Smooth muscle cell (in vitro differentiated cells): ENCODE measurements around the gene PTPRM. TPM values are rescaled to one million over a fixed set of nuclear protein-coding genes. Genes with fewer than 3 reads are reported as not detected.

ENCODE experiments used
- DNase-seq: peaks from one replicate; lab custom pipeline; 2025; ENCODE audit not compliant: unreplicated experiment; lab: John Stamatoyannopoulos, UW
- H2AFZ ChIP-seq: fragments of 200-600 bp; sonication (generic); 2 replicates; pipeline ENCODE4 v1.6.0; 2016; ENCODE audit warnings: antibody characterized with exemption, low read depth, mild to moderate bottlenecking
- H3F3A ChIP-seq: fragments of 200-600 bp; sonication (generic); 2 replicates; pipeline ENCODE4 v1.6.0; 2017; ENCODE audit warnings: antibody characterized with exemption, low read depth
- H3K27ac ChIP-seq: fragments of 200-600 bp; sonication (generic); 2 replicates; pipeline ENCODE4 v1.5.1; 2016; ENCODE audit warnings: low read depth, mild to moderate bottlenecking
- H3K27me3 ChIP-seq: fragments of 200-600 bp; sonication (generic); 2 replicates; pipeline ENCODE4 v1.6.1; 2016; ENCODE audit warnings: low read depth, mild to moderate bottlenecking
- H3K36me3 ChIP-seq: fragments of 200-600 bp; sonication (generic); 2 replicates; pipeline ENCODE4 v1.5.1; 2016; ENCODE audit warnings: low read depth
- H3K4me1 ChIP-seq: fragments of 200-600 bp; sonication (generic); 2 replicates; pipeline ENCODE4 v1.5.1; 2016; ENCODE audit warnings: low read depth
- H3K4me2 ChIP-seq: fragments of 200-600 bp; sonication (generic); 2 replicates; pipeline ENCODE4 v1.6.0; 2016; ENCODE audit warnings: mild to moderate bottlenecking
- H3K4me3 ChIP-seq: fragments of 200-600 bp; sonication (generic); 2 replicates; pipeline ENCODE4 v1.5.1; 2016; ENCODE audit warnings: mild to moderate bottlenecking
- H3K79me2 ChIP-seq: fragments of 200-600 bp; sonication (generic); 2 replicates; pipeline ENCODE4 v1.6.0; 2016; ENCODE audit warnings: low read depth, mild to moderate bottlenecking
- H3K9ac ChIP-seq: fragments of 200-600 bp; sonication (generic); 2 replicates; pipeline ENCODE4 v1.6.0; 2016; ENCODE audit warnings: low read depth
- H3K9me3 ChIP-seq: fragments of 200-600 bp; sonication (generic); replicated peaks from 2 replicates; pipeline ENCODE4 v1.5.1; 2016; ENCODE audit warnings: low read depth
- H4K20me1 ChIP-seq: fragments of 200-600 bp; sonication (generic); 2 replicates; pipeline ENCODE4 v1.6.0; 2016; ENCODE audit warnings: low read depth
- CTCF ChIP-seq: fragments of 200-600 bp; sonication (generic); IDR thresholded peaks from 2 replicates; pipeline ENCODE4 v1.5.1; 2017; ENCODE audit warnings: borderline replicate concordance, mild to moderate bottlenecking, antibody characterized with exemption; ENCODE audit not compliant: insufficient read depth, poor library complexity, severe bottlenecking
- WGBS: methylation state at CpG from one replicate; pipeline ENCODE4 v1.1.7; 2016; ENCODE audit warnings: low lambda C conversion rate; 5-methylcytosine and 5-hydroxymethylcytosine counted together
- polyA plus RNA-seq: library from polyadenylated mRNA; unstranded; fragments of >200 nt; fragmentation: Nextera tagmentation; extraction: Ambion mirVana; gene quantifications from 2 replicates; pipeline ENCODE4 v1.2.1, GENCODE V29; 2016
- total RNA-seq: library from RNA; depleted of rRNA; stranded (reverse); fragments of >200 nt; gene quantifications from 2 replicates; pipeline ENCODE4 v1.2.3, GENCODE V29; 2014

Gene PTPRM
- total and polyA plus RNA-seq, 2 experiments from 2014 or later = 57.5 to 115 TPM

DNA sequence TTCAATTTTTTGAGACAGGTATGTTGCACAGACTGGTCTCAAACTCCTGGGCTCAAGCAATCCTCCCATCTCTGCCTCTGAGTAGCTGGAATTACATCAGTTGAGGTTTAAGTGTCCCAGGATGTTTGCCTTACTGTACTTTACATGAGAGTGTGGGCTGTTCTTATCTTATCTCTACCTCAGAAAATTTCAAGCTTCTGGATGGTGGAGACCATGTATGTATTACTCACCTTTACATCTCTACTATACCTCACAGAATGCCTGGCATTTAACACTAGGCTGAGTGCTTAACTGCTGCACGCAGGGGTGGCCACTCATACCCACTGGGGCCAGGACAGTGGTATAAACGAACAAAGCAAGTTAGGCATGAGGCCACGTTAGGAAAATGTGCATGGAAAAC is 770.1 kb downstream of the PTPRM start:
- WGBS = 63% methylated on average over 3 of the region's 3 CpGs
- Histone ChIP-seq H4K20me1 (peaks cover 3% of the 10 kb centered on the region), H3K4me3 (no peak overlapping the region), H3K9ac (no peak overlapping the region), H3K36me3 (no peaks in the 10 kb centered on the region), H3K4me1 (peaks cover 3% of the 10 kb centered on the region), H3K79me2 (no peaks in the 10 kb centered on the region), H3K27ac (peak overlapping the region; percentile 49), H3K4me2 (no peak overlapping the region), H3K27me3 (no peaks in the 10 kb centered on the region), H2AFZ (no peak overlapping the region), H3F3A (no peaks in the 10 kb centered on the region), H3K9me3 (no peaks in the 10 kb centered on the region)
- DNase-seq = no peak
- TF ChIP-seq CTCF = no peak

DNA sequence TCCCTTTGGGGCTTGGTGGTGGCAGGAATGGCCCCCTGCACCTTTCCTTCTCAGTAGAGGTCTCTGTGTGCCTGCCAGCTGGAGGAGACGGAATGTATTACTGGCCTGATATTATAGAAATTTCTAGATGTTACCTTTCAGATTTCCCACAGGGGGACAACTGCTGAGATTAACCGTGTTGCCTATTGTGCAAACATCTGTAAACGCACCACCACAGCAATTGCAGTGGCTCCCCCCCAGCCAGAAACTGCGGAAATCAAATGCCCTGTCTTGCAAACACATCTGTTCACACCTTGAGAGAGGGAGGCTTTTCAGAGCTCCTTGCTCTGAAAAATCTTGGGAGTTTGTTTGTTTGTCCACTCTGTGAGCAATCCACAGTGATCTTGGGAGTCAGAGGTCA is 772.1 kb downstream of the PTPRM start:
- 91% methylated on average over 4 of the region's 4 CpGs for WGBS
- H3K79me2 ChIP-seq = no peaks in the 10 kb centered on the region
- H3K27me3 ChIP-seq = no peaks in the 10 kb centered on the region
- H4K20me1 ChIP-seq = no peaks in the 10 kb centered on the region
- H3K36me3 ChIP-seq = no peaks in the 10 kb centered on the region
- H3K4me3 ChIP-seq = no peak overlapping the region
- no peak overlapping the region for H2AFZ ChIP-seq
- H3K9ac ChIP-seq = no peak overlapping the region
- no peak for DNase-seq
- H3K27ac ChIP-seq = no peak overlapping the region
- no peaks in the 10 kb centered on the region for H3F3A ChIP-seq
- peaks cover 3% of the 10 kb centered on the region for H3K4me1 ChIP-seq
- TF ChIP-seq CTCF = no peak
- H3K9me3 ChIP-seq = no peaks in the 10 kb centered on the region
- H3K4me2 ChIP-seq = no peak overlapping the region

DNA sequence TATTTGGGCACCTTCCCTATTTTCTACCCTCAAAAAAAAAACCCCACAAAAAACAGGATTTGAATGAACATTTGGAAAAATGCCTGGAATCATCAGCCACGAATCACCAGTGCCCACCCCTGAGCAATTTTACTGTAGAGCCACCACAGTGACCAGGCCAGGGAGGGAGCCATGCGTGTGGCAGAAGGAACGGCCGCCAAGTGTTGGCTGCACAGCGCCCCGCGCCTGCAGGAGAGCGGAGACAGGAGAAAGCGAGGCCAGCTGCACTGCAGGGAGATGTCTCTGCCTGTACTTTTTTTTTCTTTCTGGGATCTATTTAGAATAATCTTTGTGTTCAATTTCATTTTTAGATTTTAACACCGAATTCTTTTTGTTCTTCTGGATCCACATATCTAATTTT is 772.8 kb downstream of the PTPRM start:
- 89% methylated on average over 10 of the region's 10 CpGs for WGBS
- no peak overlapping the region for H3K4me2 ChIP-seq
- DNase-seq = no peak
- no peaks in the 10 kb centered on the region for H4K20me1 ChIP-seq
- H3K79me2 ChIP-seq = no peaks in the 10 kb centered on the region
- no peak overlapping the region for H3K27ac ChIP-seq
- TF ChIP-seq CTCF = no peak
- H2AFZ ChIP-seq = no peak overlapping the region
- no peak overlapping the region for H3K4me3 ChIP-seq
- no peaks in the 10 kb centered on the region for H3K9me3 ChIP-seq
- H3K4me1 ChIP-seq = peaks cover 3% of the 10 kb centered on the region
- no peak overlapping the region for H3K9ac ChIP-seq
- H3F3A ChIP-seq = no peaks in the 10 kb centered on the region
- no peaks in the 10 kb centered on the region for H3K27me3 ChIP-seq
- no peaks in the 10 kb centered on the region for H3K36me3 ChIP-seq

GRCh38 chr18:8341481-8342230 is 774.5 kb downstream of the PTPRM start:
- Histone ChIP-seq H3K4me1 (peaks cover 3% of the 10 kb centered on the region), H3K4me3 (no peak overlapping the region), H3K27me3 (no peaks in the 10 kb centered on the region), H2AFZ (no peak overlapping the region), H3K4me2 (peak overlapping the region; percentile 31), H3K36me3 (peaks cover 3% of the 10 kb centered on the region), H3K9ac (no peak overlapping the region), H4K20me1 (no peaks in the 10 kb centered on the region), H3K27ac (no peak overlapping the region), H3K79me2 (no peaks in the 10 kb centered on the region), H3K9me3 (no peaks in the 10 kb centered on the region), H3F3A (no peaks in the 10 kb centered on the region)
- TF ChIP-seq CTCF = no peak
- no peak for DNase-seq
- 51% methylated on average over 6 of the region's 6 CpGs for WGBS
